Gastroesophageal sphincter (tissue), 3 donors: Measurements from ENCODE around the gene SEMA7A.

Experiments
- CTCF ChIP-seq, 4 experiments: fragments of 200-600 bp in 2 of 4; fragments of 450-650 bp in 2 of 4; sonication (generic) in 1 of 4; IDR thresholded peaks; one replicate each; pipeline ENCODE4 v1.5.1; 2017 to 2019; ENCODE audit warnings: antibody characterized with exemption in 4 of 4, mild to moderate bottlenecking in 2 of 4, moderate library complexity in 2 of 4
- EP300 ChIP-seq: sonication (generic); formaldehyde crosslinking; IDR thresholded peaks from one replicate; pipeline ENCODE4 v1.6.1; 2017; ENCODE audit warnings: antibody characterized with exemption, mild to moderate bottlenecking
- POLR2A ChIP-seq, 2 donors: fragments of 450-650 bp; IDR thresholded peaks; one replicate each; pipeline ENCODE4 v1.6.1; 2017; ENCODE audit warnings: antibody characterized with exemption in 2 of 2, mild to moderate bottlenecking in 2 of 2, moderate library complexity in 1 of 2

GRCh38 chr15:74441248-74441941 is 7.6 kb upstream of the SEMA7A start:
- TF ChIP-seq CTCF (IDR thresholded peaks at IDR 0.05) (no peak), POLR2A (IDR thresholded peaks at IDR 0.05) (no peak), EP300 (no peak)
